HepG2 (cell line): Measurements from ENCODE around the gene SGMS1. TPM values are rescaled to one million over a fixed set of nuclear protein-coding genes. Genes with fewer than 3 reads are reported as not detected.

ENCODE experiments used
- CENPX ChIP-seq: sonication (generic); formaldehyde crosslinking; IDR thresholded peaks from 2 replicates; pipeline ENCODE4 v1.9.0; 2021; ENCODE audit warnings: mild to moderate bottlenecking, missing genetic modification reagents, moderate library complexity
- ETV6 ChIP-seq: sonication (generic); formaldehyde crosslinking; conservative IDR thresholded peaks from 2 replicates; pipeline ENCODE4 v1.4.0; 2020; ENCODE audit warnings: missing genetic modification reagents
- FOXA1 ChIP-seq, 2 experiments: fragments of 450-650 bp in 1 of 2; sonication (generic) in 1 of 2; formaldehyde crosslinking in 1 of 2; IDR thresholded peaks; 2 replicates each; pipeline versions ENCODE4 v1.4.0 to v1.6.1; 2016 to 2020; ENCODE audit warnings: missing genetic modification reagents in 1 of 2
- KLF12 ChIP-seq: sonication (generic); formaldehyde crosslinking; IDR thresholded peaks from 2 replicates; pipeline ENCODE4 v1.4.0; 2020; ENCODE audit warnings: missing genetic modification reagents, borderline replicate concordance
- MED1 ChIP-seq: sonication (generic); formaldehyde crosslinking; IDR thresholded peaks from 2 replicates; pipeline ENCODE4 v1.4.0; 2020; ENCODE audit warnings: missing genetic modification reagents
- MIXL1 ChIP-seq: IDR thresholded peaks from 2 replicates; pipeline ENCODE4 v1.6.1; 2016
- NFIC ChIP-seq: IDR thresholded peaks from 2 replicates; pipeline ENCODE4 v1.6.1; 2012; ENCODE audit warnings: mild to moderate bottlenecking, low read length, inconsistent platforms
- NFRKB ChIP-seq: fragments of 450-650 bp; IDR thresholded peaks from 2 replicates; pipeline ENCODE4 v1.6.1; 2017
- TAF15 ChIP-seq: fragments of 200-400 bp; formaldehyde crosslinking; IDR thresholded peaks from one replicate; pipeline ENCODE4 v1.6.1; 2018; ENCODE audit warnings: mild to moderate bottlenecking, low read depth, low read length; ENCODE audit not compliant: poor library complexity, severe bottlenecking
- THYN1 ChIP-seq: sonication (generic); formaldehyde crosslinking; IDR thresholded peaks from 2 replicates; pipeline ENCODE4 v1.8.1; 2023; ENCODE audit warnings: low read depth, mild to moderate bottlenecking, moderate library complexity, missing genetic modification reagents, borderline replicate concordance
- ZNF274 ChIP-seq: sonication (generic); formaldehyde crosslinking; IDR thresholded peaks from 2 replicates; pipeline ENCODE4 v1.5.1; 2020; ENCODE audit warnings: mild to moderate bottlenecking, missing genetic modification reagents
- ZNF430 ChIP-seq: sonication (generic); formaldehyde crosslinking; IDR thresholded peaks from 2 replicates; pipeline ENCODE4 v1.9.0; 2021; ENCODE audit warnings: mild to moderate bottlenecking, missing genetic modification reagents
- ZNF678 ChIP-seq: sonication (generic); formaldehyde crosslinking; IDR thresholded peaks from 2 replicates; pipeline ENCODE4 v1.4.0; 2020; ENCODE audit warnings: mild to moderate bottlenecking, missing genetic modification reagents
- ZNF7 ChIP-seq: IDR thresholded peaks from 2 replicates; pipeline ENCODE4 v1.6.1; 2016; ENCODE audit warnings: missing biosample characterization, missing genetic modification reagents
- ZNF879 ChIP-seq: sonication (generic); formaldehyde crosslinking; IDR thresholded peaks from 2 replicates; pipeline ENCODE4 v1.8.1; 2023; ENCODE audit warnings: missing genetic modification reagents
- ZNF891 ChIP-seq: sonication (generic); formaldehyde crosslinking; IDR thresholded peaks from 2 replicates; pipeline ENCODE4 v1.5.0; 2020; ENCODE audit warnings: mild to moderate bottlenecking, missing genetic modification reagents
- polyA plus RNA-seq, 8 experiments: library from polyadenylated mRNA; depleted of rRNA in 3 of 8; stranded (reverse) in 7 of 8; unstranded in 1 of 8; fragments of >200 nt; fragmentation: Illumina TruSeq in 4 of 8; extraction: Trizol in 4 of 8; gene quantifications; 2 replicates each; pipeline versions ENCODE4 v1.2.1 to v1.2.3, GENCODE V29; 2011 to 2016; ENCODE audit warnings: low read depth in 4 of 8, missing spikeins in 1 of 8, mixed read lengths in 1 of 8; ENCODE audit not compliant: insufficient read depth in 1 of 8
- total RNA-seq, 5 experiments: library from RNA; depleted of rRNA; stranded (reverse); fragments of >200 nt; fragmentation: Illumina TruSeq; extraction: Trizol; gene quantifications; 2 replicates each; pipeline ENCODE4 v1.2.3, GENCODE V29; 2016; ENCODE audit warnings: low read depth in 1 of 5
- TF ChIP-seq, protein P1 (sequence below): sonication (generic); formaldehyde crosslinking; IDR thresholded peaks from 2 replicates; pipeline ENCODE4 v1.5.0; 2020; ENCODE audit warnings: missing genetic modification reagents, mild to moderate bottlenecking, borderline replicate concordance
- TF ChIP-seq, protein P2 (sequence below): sonication (generic); formaldehyde crosslinking; IDR thresholded peaks from 2 replicates; pipeline ENCODE4 v1.4.0; 2020; ENCODE audit warnings: missing genetic modification reagents
- TF ChIP-seq, protein P3 (sequence below): fragments of 450-650 bp; IDR thresholded peaks from 2 replicates; pipeline ENCODE4 v1.6.1; 2016
- TF ChIP-seq, protein P4 (sequence below): sonication (generic); formaldehyde crosslinking; IDR thresholded peaks from 2 replicates; pipeline ENCODE4 v1.4.0; 2020; ENCODE audit warnings: missing genetic modification reagents

Gene SGMS1
- total and polyA plus RNA-seq, 2 of the 13 experiments (the other 11 are each of a cell fraction or from before 2014, with no cell fraction given): 6.5 to 15.1 TPM

DNA sequence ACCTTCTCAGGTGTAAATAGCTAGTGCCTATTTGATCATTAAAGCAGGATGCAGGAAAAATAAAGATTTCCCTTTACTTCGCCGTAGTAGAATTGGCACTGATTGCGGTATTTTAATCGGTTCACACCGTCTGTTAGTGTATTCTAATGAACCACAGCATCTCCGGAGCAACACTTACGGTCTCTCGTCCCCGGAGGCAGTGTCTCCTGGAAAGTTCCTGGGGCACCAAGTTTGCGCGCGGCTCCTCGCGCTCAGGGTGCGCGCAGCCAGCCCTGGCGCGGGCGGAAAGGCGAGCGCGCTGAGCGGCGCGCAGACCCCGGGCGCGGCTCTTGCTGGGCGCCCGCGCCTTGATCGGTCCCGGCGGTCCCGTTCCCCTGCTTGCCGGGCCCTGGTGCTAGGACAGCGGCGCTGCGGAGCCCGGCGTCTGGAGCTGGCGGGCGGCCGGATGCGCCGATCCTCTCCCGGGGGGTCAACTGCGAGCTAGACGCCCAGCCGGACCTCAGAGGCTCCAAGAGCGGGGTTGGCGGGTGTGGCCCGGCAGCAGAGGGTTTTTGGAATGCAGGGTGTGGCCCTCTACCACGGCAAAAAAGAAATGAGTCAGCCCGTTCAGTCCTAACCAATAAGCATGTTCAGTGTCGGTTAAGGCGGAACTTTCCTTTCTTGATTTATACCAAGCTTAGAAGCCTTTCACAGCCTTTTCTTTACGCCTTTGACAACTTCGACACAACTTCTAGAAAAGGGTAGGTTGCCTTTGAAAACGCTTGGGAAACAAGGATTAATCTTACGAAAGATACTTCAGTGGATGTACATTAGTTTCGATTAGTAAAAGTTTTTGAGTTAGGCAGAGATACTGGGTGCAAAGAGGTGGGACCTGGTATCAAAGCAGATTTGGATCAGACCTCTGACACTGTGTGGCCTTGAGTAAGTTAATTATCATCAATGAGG lies 205.6 kb downstream of the SGMS1 start (continued):
- TF ChIP-seq NFRKB: no peak
- TF ChIP-seq, protein P1, sequence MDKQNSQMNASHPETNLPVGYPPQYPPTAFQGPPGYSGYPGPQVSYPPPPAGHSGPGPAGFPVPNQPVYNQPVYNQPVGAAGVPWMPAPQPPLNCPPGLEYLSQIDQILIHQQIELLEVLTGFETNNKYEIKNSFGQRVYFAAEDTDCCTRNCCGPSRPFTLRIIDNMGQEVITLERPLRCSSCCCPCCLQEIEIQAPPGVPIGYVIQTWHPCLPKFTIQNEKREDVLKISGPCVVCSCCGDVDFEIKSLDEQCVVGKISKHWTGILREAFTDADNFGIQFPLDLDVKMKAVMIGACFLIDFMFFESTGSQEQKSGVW (CRISPR knock-in tag): no peak
- TF ChIP-seq THYN1: no peak
- TF ChIP-seq ZNF879 (CRISPR knock-in tag): no peak
- TF ChIP-seq, protein P2, sequence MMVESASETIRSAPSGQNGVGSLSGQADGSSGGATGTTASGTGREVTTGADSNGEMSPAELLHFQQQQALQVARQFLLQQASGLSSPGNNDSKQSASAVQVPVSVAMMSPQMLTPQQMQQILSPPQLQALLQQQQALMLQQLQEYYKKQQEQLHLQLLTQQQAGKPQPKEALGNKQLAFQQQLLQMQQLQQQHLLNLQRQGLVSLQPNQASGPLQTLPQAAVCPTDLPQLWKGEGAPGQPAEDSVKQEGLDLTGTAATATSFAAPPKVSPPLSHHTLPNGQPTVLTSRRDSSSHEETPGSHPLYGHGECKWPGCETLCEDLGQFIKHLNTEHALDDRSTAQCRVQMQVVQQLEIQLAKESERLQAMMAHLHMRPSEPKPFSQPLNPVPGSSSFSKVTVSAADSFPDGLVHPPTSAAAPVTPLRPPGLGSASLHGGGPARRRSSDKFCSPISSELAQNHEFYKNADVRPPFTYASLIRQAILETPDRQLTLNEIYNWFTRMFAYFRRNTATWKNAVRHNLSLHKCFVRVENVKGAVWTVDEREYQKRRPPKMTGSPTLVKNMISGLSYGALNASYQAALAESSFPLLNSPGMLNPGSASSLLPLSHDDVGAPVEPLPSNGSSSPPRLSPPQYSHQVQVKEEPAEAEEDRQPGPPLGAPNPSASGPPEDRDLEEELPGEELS (CRISPR knock-in tag): no peak
- TF ChIP-seq ZNF678: no peak
- TF ChIP-seq NFIC: no peak
- no peak for TF ChIP-seq ZNF430 (CRISPR knock-in tag)
- TF ChIP-seq MED1 (CRISPR knock-in tag): peak; percentile 20; the same call in 1 of the 2 replicates
- no peak for TF ChIP-seq ETV6
- TF ChIP-seq, protein P3, sequence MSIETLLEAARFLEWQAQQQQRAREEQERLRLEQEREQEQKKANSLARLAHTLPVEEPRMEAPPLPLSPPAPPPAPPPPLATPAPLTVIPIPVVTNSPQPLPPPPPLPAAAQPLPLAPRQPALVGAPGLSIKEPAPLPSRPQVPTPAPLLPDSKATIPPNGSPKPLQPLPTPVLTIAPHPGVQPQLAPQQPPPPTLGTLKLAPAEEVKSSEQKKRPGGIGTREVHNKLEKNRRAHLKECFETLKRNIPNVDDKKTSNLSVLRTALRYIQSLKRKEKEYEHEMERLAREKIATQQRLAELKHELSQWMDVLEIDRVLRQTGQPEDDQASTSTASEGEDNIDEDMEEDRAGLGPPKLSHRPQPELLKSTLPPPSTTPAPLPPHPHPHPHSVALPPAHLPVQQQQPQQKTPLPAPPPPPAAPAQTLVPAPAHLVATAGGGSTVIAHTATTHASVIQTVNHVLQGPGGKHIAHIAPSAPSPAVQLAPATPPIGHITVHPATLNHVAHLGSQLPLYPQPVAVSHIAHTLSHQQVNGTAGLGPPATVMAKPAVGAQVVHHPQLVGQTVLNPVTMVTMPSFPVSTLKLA: no peak
- peak; percentile 68; the same call in 1 of the 2 replicates for TF ChIP-seq KLF12 (CRISPR knock-in tag)
- TF ChIP-seq ZNF274 (CRISPR knock-in tag): no peak
- peak; percentile 58; the same call in 1 of the 2 replicates for TF ChIP-seq ZNF891 (CRISPR knock-in tag)
- TF ChIP-seq ZNF7 (CRISPR knock-in tag): no peak
- TF ChIP-seq CENPX (CRISPR knock-in tag): no peak
- TF ChIP-seq, protein P4, sequence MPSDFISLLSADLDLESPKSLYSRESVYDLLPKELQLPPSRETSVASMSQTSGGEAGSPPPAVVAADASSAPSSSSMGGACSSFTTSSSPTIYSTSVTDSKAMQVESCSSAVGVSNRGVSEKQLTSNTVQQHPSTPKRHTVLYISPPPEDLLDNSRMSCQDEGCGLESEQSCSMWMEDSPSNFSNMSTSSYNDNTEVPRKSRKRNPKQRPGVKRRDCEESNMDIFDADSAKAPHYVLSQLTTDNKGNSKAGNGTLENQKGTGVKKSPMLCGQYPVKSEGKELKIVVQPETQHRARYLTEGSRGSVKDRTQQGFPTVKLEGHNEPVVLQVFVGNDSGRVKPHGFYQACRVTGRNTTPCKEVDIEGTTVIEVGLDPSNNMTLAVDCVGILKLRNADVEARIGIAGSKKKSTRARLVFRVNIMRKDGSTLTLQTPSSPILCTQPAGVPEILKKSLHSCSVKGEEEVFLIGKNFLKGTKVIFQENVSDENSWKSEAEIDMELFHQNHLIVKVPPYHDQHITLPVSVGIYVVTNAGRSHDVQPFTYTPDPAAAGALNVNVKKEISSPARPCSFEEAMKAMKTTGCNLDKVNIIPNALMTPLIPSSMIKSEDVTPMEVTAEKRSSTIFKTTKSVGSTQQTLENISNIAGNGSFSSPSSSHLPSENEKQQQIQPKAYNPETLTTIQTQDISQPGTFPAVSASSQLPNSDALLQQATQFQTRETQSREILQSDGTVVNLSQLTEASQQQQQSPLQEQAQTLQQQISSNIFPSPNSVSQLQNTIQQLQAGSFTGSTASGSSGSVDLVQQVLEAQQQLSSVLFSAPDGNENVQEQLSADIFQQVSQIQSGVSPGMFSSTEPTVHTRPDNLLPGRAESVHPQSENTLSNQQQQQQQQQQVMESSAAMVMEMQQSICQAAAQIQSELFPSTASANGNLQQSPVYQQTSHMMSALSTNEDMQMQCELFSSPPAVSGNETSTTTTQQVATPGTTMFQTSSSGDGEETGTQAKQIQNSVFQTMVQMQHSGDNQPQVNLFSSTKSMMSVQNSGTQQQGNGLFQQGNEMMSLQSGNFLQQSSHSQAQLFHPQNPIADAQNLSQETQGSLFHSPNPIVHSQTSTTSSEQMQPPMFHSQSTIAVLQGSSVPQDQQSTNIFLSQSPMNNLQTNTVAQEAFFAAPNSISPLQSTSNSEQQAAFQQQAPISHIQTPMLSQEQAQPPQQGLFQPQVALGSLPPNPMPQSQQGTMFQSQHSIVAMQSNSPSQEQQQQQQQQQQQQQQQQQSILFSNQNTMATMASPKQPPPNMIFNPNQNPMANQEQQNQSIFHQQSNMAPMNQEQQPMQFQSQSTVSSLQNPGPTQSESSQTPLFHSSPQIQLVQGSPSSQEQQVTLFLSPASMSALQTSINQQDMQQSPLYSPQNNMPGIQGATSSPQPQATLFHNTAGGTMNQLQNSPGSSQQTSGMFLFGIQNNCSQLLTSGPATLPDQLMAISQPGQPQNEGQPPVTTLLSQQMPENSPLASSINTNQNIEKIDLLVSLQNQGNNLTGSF (CRISPR knock-in tag): no peak
- TF ChIP-seq TAF15: no peak
- TF ChIP-seq MIXL1 (CRISPR knock-in tag): no peak
- no peak for TF ChIP-seq FOXA1 (IDR thresholded peaks at IDR 0.05)
- TF ChIP-seq FOXA1 (CRISPR knock-in tag; IDR thresholded peaks at IDR 0.05): no peak
